Caco-2 (cell line): ENCODE measurements around the gene ZAR1L. TPM values are rescaled to one million over a fixed set of nuclear protein-coding genes. Genes with fewer than 3 reads are reported as not detected.

ENCODE experiments used
- BruUV-seq: library from RNA; stranded (reverse); fragments of 400-500 nt; replicated peaks from 2 replicates; lab custom pipeline; 2021; lab: Mats Ljungman, UMichigan
- CTCF ChIA-PET: fragments of 300-600 bp; sonication (Branson Sonifier 250); formaldehyde crosslinking; loops from one replicate; lab custom pipeline; 2022; ENCODE audit warnings: antibody characterized with exemption; lab: Charles Lee
- POLR2A ChIA-PET: fragments of 300-600 bp; sonication (Branson Sonifier 250); formaldehyde crosslinking; loops from one replicate; lab custom pipeline; 2022; ENCODE audit warnings: antibody characterized with exemption; lab: Charles Lee
- DNase-seq, 2 experiments: peaks; one replicate each; pipeline versions ENCODE4 v3.0.0 to v3.0.0-alpha.2; 2020 to 2022
- H3K27me3 ChIP-seq: replicated peaks from 2 replicates; pipeline ENCODE4 v1.6.0; 2011; ENCODE audit warnings: low read length; ENCODE audit not compliant: control insufficient read depth, insufficient read depth
- H3K36me3 ChIP-seq: 2 replicates; pipeline ENCODE4 v1.5.1; 2011; ENCODE audit warnings: low read length; ENCODE audit not compliant: control insufficient read depth, insufficient read depth
- H3K4me1 ChIP-seq: fragments of 250-450 bp; sonication (Bioruptor Pico); 2 replicates; pipeline ENCODE4 v1.5.1; 2020; ENCODE audit warnings: mild to moderate bottlenecking
- H3K4me3 ChIP-seq: 2 replicates; pipeline ENCODE4 v1.5.1; 2011; ENCODE audit warnings: low read depth, mild to moderate bottlenecking, control low read depth, low read length
- H3K9me3 ChIP-seq: fragments of 250-450 bp; sonication (Bioruptor Pico); 2 replicates; pipeline ENCODE4 v1.5.1; 2020; ENCODE audit warnings: mild to moderate bottlenecking, moderate library complexity
- H3K27ac Mint-ChIP-seq: one replicate; pipeline ENCODE4 v1.8.0; 2022; ENCODE audit warnings: mixed read lengths; ENCODE audit not compliant: unreplicated experiment
- H3K27me3 Mint-ChIP-seq: one replicate; pipeline ENCODE4 v1.8.0; 2022; ENCODE audit warnings: mixed read lengths; ENCODE audit not compliant: insufficient read depth, unreplicated experiment
- H3K36me3 Mint-ChIP-seq: one replicate; pipeline ENCODE4 v1.8.0; 2022; ENCODE audit warnings: mild to moderate bottlenecking, mixed read lengths; ENCODE audit not compliant: insufficient read depth, unreplicated experiment
- H3K4me1 Mint-ChIP-seq: one replicate; pipeline ENCODE4 v1.8.0; 2022; ENCODE audit warnings: low read depth, mixed read lengths; ENCODE audit not compliant: unreplicated experiment
- H3K4me3 Mint-ChIP-seq: one replicate; pipeline ENCODE4 v1.8.0; 2022; ENCODE audit warnings: mild to moderate bottlenecking, moderate library complexity, mixed read lengths; ENCODE audit not compliant: unreplicated experiment
- H3K9me3 Mint-ChIP-seq: one replicate; pipeline ENCODE4 v1.8.0; 2022; ENCODE audit warnings: mixed read lengths; ENCODE audit not compliant: unreplicated experiment
- CTCF ChIP-seq, 2 experiments: fragments of 200-600 bp in 1 of 2; IDR thresholded peaks; 1 replicate in 1 of 2; 2 replicates in 1 of 2; pipeline versions ENCODE4 v1.5.1 to v1.8.0; 2011 to 2022; ENCODE audit warnings: antibody characterized with exemption in 1 of 2, control low read depth in 1 of 2, inconsistent platforms in 1 of 2, low read depth in 1 of 2, low read length in 1 of 2, mild to moderate bottlenecking in 1 of 2, moderate library complexity in 1 of 2; ENCODE audit not compliant: insufficient read depth in 1 of 2, severe bottlenecking in 1 of 2, unreplicated experiment in 1 of 2
- intact Hi-C: fragments of 100-400 bp; cut with micrococcal nuclease; formaldehyde crosslinking; loops from one replicate; pipeline ENCODE4 v1.10.0; 2022; ENCODE audit not compliant: unreplicated experiment
- total RNA-seq: library from RNA; stranded (reverse); gene quantifications from 2 replicates; pipeline ENCODE4 v1.2.3, GENCODE V29; 2022

The ZAR1L gene
- total RNA-seq, 1 experiment from 2014 or later: not detected

DNA sequence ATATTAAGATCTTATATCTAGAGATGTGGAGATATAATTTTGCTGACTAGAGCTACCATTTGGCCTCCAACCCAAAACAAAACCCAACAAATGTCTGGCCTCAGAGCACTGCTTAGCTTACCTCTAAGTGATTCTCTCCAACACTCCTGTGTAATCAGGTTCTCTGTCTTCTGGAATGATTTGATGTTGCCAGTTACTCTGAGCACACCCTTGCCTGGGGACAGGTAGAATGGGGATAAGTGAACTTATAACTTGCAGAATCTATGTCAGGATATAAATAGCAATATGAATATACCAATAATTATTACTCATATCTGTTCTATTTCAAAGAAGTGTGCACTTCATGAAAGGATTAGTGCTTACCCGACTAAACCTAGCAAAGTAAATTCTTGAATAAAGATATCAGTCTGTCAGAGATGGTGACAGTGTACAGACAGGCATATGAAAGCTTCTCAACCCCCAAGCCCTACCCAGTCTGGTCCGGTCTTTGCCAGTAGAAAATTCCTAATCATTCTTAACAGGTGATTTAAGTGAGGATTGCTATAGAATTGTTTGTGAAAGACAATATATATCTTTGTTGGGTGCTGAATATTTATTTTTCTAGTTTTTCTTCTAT is 33.0 kb downstream of the ZAR1L start:
- H3K4me1 Mint-ChIP-seq: peaks cover 5% of the 10 kb centered on the region
- DNase-seq: no peak
- no TSS peak for BruUV-seq
- no peak overlapping the region for H3K27ac Mint-ChIP-seq
- Histone ChIP-seq H3K4me3 (no peak overlapping the region), H3K9me3 (no peaks in the 10 kb centered on the region), H3K4me1 (no peaks in the 10 kb centered on the region), H3K27me3 (no peaks in the 10 kb centered on the region), H3K36me3 (no peaks in the 10 kb centered on the region)
- POLR2A ChIA-PET: interaction anchor here (0.6 kb wide), 1 partner anchor 219 kb away, joined by 5 read pairs; no protein-coding TSS in a partner anchor
- peaks cover 8% of the 10 kb centered on the region for H3K36me3 Mint-ChIP-seq
- no peaks in the 10 kb centered on the region for H3K9me3 Mint-ChIP-seq
- no peak overlapping the region for H3K4me3 Mint-ChIP-seq
- intact Hi-C loops: no loop called here
- H3K27me3 Mint-ChIP-seq: no peaks in the 10 kb centered on the region
- CTCF ChIA-PET: interaction anchor here (0.7 kb wide), 1 partner anchor 196 kb away, joined by 4 read pairs; no protein-coding TSS in a partner anchor
- TF ChIP-seq CTCF (IDR thresholded peaks at IDR 0.05; ENCODE audit: insufficient read depth in 1 of 2, low read depth in 1 of 2, low read length in 1 of 2, severe bottlenecking in 1 of 2, unreplicated experiment in 1 of 2): no peak

GRCh38 chr13:32281096-32281495 is 34.1 kb downstream of the ZAR1L start:
- no peak for TF ChIP-seq CTCF (IDR thresholded peaks at IDR 0.05; ENCODE audit: insufficient read depth in 1 of 2, low read depth in 1 of 2, low read length in 1 of 2, severe bottlenecking in 1 of 2, unreplicated experiment in 1 of 2)
- no peak overlapping the region for H3K27ac Mint-ChIP-seq
- no peaks in the 10 kb centered on the region for H3K9me3 Mint-ChIP-seq
- H3K4me3 Mint-ChIP-seq: no peak overlapping the region
- intact Hi-C loops: no loop called here
- peaks cover 18% of the 10 kb centered on the region for H3K36me3 Mint-ChIP-seq
- ChIA-PET POLR2A (no interaction called here), CTCF (no interaction called here)
- no peaks in the 10 kb centered on the region for H3K27me3 Mint-ChIP-seq
- no peak overlapping the region for H3K4me3 ChIP-seq
- no peaks in the 10 kb centered on the region for H3K27me3 ChIP-seq
- no peaks in the 10 kb centered on the region for H3K4me1 ChIP-seq
- BruUV-seq: no TSS peak
- H3K36me3 ChIP-seq: no peaks in the 10 kb centered on the region
- H3K4me1 Mint-ChIP-seq: peaks cover 5% of the 10 kb centered on the region
- H3K9me3 ChIP-seq: no peaks in the 10 kb centered on the region
- DNase-seq: no peak

- H3K36me3 Mint-ChIP-seq: peaks cover 41% of the 10 kb centered on the region
- TF ChIP-seq CTCF (IDR thresholded peaks at IDR 0.05; ENCODE audit: insufficient read depth in 1 of 2, low read depth in 1 of 2, low read length in 1 of 2, severe bottlenecking in 1 of 2, unreplicated experiment in 1 of 2): no peak
- no peaks in the 10 kb centered on the region for H3K27me3 Mint-ChIP-seq
- no peaks in the 10 kb centered on the region for H3K4me1 ChIP-seq
- no peak for DNase-seq
- no peak overlapping the region for H3K27ac Mint-ChIP-seq
- no peak overlapping the region for H3K4me3 Mint-ChIP-seq
- ChIA-PET POLR2A (no interaction called here), CTCF (no interaction called here)
- no peaks in the 10 kb centered on the region for H3K36me3 ChIP-seq
- H3K4me3 ChIP-seq: no peak overlapping the region
- H3K27me3 ChIP-seq: no peaks in the 10 kb centered on the region
- H3K9me3 Mint-ChIP-seq: no peaks in the 10 kb centered on the region
- peaks cover 5% of the 10 kb centered on the region for H3K4me1 Mint-ChIP-seq
- no peaks in the 10 kb centered on the region for H3K9me3 ChIP-seq
- intact Hi-C loops: no loop called here
- no TSS peak for BruUV-seq
Measured at GRCh38 chr13:32278426-32278825, 36.7 kb downstream of the ZAR1L start.
